ENCODE data around the gene PEG3.

PEG3 gene

GRCh38 chr19:56842412-56842811 is 1.9 kb upstream of the PEG3 start:
- no peak for TF ChIP-seq CTCF (IDR thresholded peaks at IDR 0.05; ENCODE audit: low read depth, low read length, missing control alignments)
- no peak for DNase-seq
- no peak overlapping the region for H3K4me3 ChIP-seq (ENCODE audit: low read depth, low read length)
- H3K27me3 ChIP-seq (replicated peaks): no peaks in the 10 kb centered on the region
- no peaks in the 10 kb centered on the region for H3K36me3 ChIP-seq (replicated peaks)
- H3K27ac ChIP-seq: no peak overlapping the region
- in situ Hi-C loops (cut with HindIII; ENCODE audit: low pct_ligation_motif_present, low sequenced_read_pairs): no loop called here

GRCh38 chr19:56841193-56841543 is 642 bp upstream of the PEG3 start:
- in situ Hi-C loops (cut with HindIII; ENCODE audit: low pct_ligation_motif_present, low sequenced_read_pairs): no loop called here
- Histone ChIP-seq H3K27me3 (replicated peaks) (no peaks in the 10 kb centered on the region), H3K27ac (no peak overlapping the region), H3K4me3 (ENCODE audit: low read depth, low read length) (no peak overlapping the region), H3K36me3 (replicated peaks) (no peaks in the 10 kb centered on the region)
- DNase-seq: no peak
- TF ChIP-seq CTCF (IDR thresholded peaks at IDR 0.05; ENCODE audit: low read depth, low read length, missing control alignments): no peak

GRCh38 chr19:56839652-56840450 is 675 bp downstream of the PEG3 start:
- Histone ChIP-seq H3K4me3 (ENCODE audit: low read depth, low read length) (no peak overlapping the region), H3K36me3 (replicated peaks) (no peaks in the 10 kb centered on the region), H3K27me3 (replicated peaks) (no peaks in the 10 kb centered on the region), H3K27ac (no peak overlapping the region)
- in situ Hi-C loops (cut with HindIII; ENCODE audit: low pct_ligation_motif_present, low sequenced_read_pairs): no loop called here
- no peak for TF ChIP-seq CTCF (IDR thresholded peaks at IDR 0.05; ENCODE audit: low read depth, low read length, missing control alignments)
- peak; percentile 72 for DNase-seq

DNA sequence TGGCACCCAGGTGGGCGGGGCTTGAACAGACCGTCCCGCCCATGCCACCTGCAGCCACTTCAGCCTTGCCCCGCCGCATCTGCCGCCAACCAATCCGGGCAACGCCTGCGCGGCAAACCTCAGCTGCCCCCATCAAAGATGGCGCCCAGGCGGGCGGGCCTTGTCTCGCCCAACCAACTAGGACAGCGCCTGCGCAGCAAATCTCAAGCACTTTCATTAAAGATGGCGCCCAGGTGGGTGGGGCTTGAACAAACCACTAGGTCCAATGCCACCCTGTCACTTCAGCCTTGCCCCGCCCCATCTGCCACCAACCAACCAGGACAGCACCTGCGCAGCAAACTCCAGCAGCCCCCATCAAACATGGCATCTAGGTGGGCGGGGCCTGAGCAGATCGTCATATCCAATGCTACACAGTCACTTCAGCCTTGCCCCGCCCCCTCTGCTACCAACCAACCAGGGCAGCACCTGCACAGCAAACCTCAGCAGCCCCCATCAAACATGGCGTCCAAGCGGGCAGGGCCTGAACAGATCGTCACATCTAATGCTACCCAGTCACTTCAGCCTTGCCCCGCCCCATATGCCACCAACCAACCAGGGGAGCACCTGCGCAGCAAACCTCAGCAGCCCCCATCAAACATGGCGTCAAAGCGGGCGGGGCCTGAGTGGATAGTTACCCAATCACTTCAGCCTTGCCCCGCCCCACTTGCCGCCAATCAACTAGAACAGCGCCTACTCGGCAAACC is 1.4 kb downstream of the PEG3 start:
- Histone ChIP-seq H3K27ac (no peak overlapping the region), H3K4me3 (ENCODE audit: low read depth, low read length) (no peak overlapping the region), H3K27me3 (replicated peaks) (no peaks in the 10 kb centered on the region), H3K36me3 (replicated peaks) (no peaks in the 10 kb centered on the region)
- in situ Hi-C loops (cut with HindIII; ENCODE audit: low pct_ligation_motif_present, low sequenced_read_pairs): no loop called here
- peak; percentile 77 for DNase-seq
- TF ChIP-seq CTCF (IDR thresholded peaks at IDR 0.05; ENCODE audit: low read depth, low read length, missing control alignments): no peak

DNA sequence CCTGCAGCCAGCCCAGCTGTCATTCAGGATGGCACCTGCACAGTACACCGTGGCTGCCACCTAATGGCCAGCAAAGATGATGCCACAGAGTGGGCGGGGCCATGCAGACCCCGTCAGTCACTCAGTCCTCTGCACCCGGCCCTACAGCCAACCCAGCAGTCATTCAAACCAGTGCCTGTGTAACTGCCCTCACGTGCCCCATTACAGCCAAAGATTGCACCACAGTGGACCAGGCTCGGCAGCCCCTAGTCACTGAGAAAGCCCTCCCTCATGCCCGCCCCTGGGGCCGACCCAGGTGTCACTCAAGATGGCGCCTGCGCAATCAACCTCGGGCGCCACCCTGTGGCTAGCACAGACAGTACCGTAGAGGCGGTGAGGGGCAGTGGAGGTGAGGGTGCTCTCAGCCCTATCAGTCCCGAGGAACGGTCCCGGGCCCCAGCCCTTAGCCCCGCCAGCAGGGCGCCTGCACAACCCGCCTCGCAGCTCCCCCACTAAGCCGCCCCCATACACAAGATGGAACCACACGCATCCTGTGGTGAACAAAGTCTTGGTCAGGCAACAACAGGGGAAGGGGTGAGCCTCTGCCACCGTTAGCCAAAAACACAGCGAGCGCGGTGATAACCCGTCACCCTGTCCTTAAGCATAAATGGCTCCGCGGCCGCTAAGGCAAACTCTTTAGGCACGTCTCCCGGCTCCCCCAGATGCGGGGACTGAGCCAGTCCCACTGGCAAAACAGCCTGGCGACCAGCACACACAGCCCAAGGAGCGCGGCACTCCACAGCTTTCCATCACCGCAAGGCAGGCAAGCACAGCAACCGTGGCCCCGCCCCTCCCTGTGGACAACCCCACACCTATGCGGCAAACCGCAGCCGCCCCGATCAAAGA is 2.3 kb downstream of the PEG3 start:
- Histone ChIP-seq H3K4me3 (ENCODE audit: low read depth, low read length) (no peak overlapping the region), H3K36me3 (replicated peaks) (no peaks in the 10 kb centered on the region), H3K27me3 (replicated peaks) (no peaks in the 10 kb centered on the region), H3K27ac (no peak overlapping the region)
- peak; percentile 18 for DNase-seq
- TF ChIP-seq CTCF (IDR thresholded peaks at IDR 0.05; ENCODE audit: low read depth, low read length, missing control alignments): no peak
- in situ Hi-C loops (cut with HindIII; ENCODE audit: low pct_ligation_motif_present, low sequenced_read_pairs): no loop called here
